ENCODE data around the gene TMEM214. TPM values are rescaled to one million over a fixed set of nuclear protein-coding genes. Genes with fewer than 3 reads are reported as not detected.
A peak's percentile ranks its signal among the peaks of the same experiment; 100 is the strongest.

TMEM214 gene
- total RNA-seq, 1 donor from 2014 or later = 55.2 TPM

GRCh38 chr2:27082773-27083409, 50.1 kb downstream of the TMEM214 start:
- Mint-ChIP-seq H3K36me3 (ENCODE audit: low read depth) (no peaks in the 10 kb centered on the region), H3K4me3 (no peak overlapping the region), H3K27ac (ENCODE audit: unreplicated experiment) (no peak overlapping the region), H3K27me3 (ENCODE audit: low read depth) (peaks cover 13% of the 10 kb centered on the region), H3K4me1 (peaks cover 52% of the 10 kb centered on the region), H3K9me3 (no peaks in the 10 kb centered on the region)
- DNase-seq (ENCODE audit: low read depth, low spot score) = no peak
- TF ChIP-seq CTCF (conservative IDR thresholded peaks at IDR 0.05) = no peak

DNA sequence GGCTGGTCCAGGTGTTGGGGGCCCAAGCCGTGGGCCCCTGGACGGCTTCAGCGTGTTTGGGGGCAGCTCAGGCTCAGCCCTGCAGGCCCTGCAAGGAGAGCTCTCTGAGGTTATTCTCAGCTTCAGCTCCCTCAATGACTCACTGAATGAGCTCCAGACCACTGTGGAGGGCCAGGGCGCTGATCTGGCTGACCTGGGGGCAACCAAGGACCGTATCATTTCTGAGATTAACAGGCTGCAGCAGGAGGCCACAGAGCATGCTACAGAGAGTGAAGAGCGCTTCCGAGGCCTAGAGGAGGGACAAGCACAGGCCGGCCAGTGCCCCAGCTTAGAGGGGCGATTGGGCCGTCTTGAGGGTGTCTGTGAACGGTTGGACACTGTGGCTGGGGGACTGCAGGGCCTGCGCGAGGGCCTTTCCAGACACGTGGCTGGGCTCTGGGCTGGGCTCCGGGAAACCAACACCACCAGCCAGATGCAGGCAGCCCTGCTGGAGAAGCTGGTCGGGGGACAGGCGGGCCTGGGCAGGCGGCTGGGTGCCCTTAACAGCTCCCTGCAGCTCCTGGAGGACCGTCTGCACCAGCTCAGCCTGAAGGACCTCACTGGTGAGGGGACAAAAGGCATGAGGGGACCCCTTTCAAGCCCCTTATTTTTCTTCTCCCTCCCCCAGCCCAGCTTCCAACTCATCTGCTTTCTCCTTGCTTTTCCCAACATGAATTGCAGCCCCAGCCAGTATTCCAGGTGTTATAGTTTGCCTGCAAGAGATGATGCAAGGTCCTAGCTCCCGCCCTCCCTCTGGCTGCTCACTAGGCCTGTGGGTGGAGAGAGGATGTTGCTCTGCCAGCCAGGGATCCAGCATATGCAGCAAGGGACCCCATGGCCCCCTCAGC, 50.9 kb downstream of the TMEM214 start:
- Mint-ChIP-seq H3K27me3 (ENCODE audit: low read depth) (peaks cover 13% of the 10 kb centered on the region), H3K27ac (ENCODE audit: unreplicated experiment) (no peak overlapping the region), H3K4me3 (peak overlapping the region; percentile 27), H3K4me1 (peaks cover 44% of the 10 kb centered on the region), H3K9me3 (no peaks in the 10 kb centered on the region), H3K36me3 (ENCODE audit: low read depth) (no peaks in the 10 kb centered on the region)
- DNase-seq (ENCODE audit: low read depth, low spot score) = no peak
- no peak for TF ChIP-seq CTCF (conservative IDR thresholded peaks at IDR 0.05)

DNA sequence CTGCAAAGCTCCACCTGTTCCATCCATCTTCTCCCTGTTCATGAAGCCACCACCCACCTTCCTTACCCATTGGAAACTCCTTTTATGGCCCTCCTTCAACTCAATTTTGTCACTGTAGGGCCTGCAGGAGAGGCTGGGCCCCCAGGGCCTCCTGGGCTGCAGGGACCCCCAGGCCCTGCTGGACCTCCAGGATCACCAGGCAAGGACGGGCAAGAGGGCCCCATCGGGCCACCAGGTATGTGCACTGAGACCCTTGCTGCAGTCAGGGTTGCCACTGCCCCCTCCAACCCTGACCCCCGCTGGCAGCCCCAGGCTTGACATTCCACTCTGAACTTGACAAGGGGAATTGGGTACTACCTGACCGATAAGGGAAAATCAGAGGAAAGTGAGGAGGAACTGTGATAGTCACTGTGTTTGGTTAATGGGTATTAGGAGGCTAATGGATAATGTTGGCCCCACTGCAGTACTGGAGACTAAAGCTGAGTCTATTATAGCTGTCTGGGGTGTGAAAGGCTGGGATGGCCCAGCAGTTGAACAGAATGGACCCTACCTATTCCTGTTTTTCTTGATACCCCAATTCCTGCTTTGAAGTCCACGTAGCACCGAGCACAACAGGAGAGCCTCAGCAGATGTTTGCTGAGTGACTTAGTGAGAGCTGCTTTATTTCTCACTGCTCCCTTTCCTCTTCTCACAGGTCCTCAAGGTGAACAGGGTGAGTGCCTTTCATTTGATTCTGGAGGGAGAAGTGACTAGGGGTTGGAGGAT, 51.7 kb downstream of the TMEM214 start:
- H3K4me1 Mint-ChIP-seq = peaks cover 40% of the 10 kb centered on the region
- DNase-seq (ENCODE audit: low read depth, low spot score) = no peak
- no peak overlapping the region for H3K27ac Mint-ChIP-seq (ENCODE audit: unreplicated experiment)
- H3K4me3 Mint-ChIP-seq = peak overlapping the region; percentile 61
- H3K27me3 Mint-ChIP-seq (ENCODE audit: low read depth) = peaks cover 13% of the 10 kb centered on the region
- no peaks in the 10 kb centered on the region for H3K9me3 Mint-ChIP-seq
- TF ChIP-seq CTCF (conservative IDR thresholded peaks at IDR 0.05) = no peak
- H3K36me3 Mint-ChIP-seq (ENCODE audit: low read depth) = no peaks in the 10 kb centered on the region

- DNase-seq (ENCODE audit: low read depth, low spot score) = no peak
- peak overlapping the region; percentile 61 for H3K4me3 Mint-ChIP-seq
- TF ChIP-seq CTCF (conservative IDR thresholded peaks at IDR 0.05) = no peak
- H3K9me3 Mint-ChIP-seq = no peaks in the 10 kb centered on the region
- H3K4me1 Mint-ChIP-seq = peaks cover 33% of the 10 kb centered on the region
- no peak overlapping the region for H3K27ac Mint-ChIP-seq (ENCODE audit: unreplicated experiment)
- H3K36me3 Mint-ChIP-seq (ENCODE audit: low read depth) = no peaks in the 10 kb centered on the region
- peaks cover 13% of the 10 kb centered on the region for H3K27me3 Mint-ChIP-seq (ENCODE audit: low read depth)
Observed at GRCh38 chr2:27085062-27085672, 52.4 kb downstream of the TMEM214 start.

- H3K36me3 Mint-ChIP-seq (ENCODE audit: low read depth) = no peaks in the 10 kb centered on the region
- peak overlapping the region; percentile 61 for H3K4me3 Mint-ChIP-seq
- H3K4me1 Mint-ChIP-seq = peaks cover 30% of the 10 kb centered on the region
- DNase-seq (ENCODE audit: low read depth, low spot score) = peak; percentile 43
- no peak overlapping the region for H3K27ac Mint-ChIP-seq (ENCODE audit: unreplicated experiment)
- peaks cover 13% of the 10 kb centered on the region for H3K27me3 Mint-ChIP-seq (ENCODE audit: low read depth)
- no peak for TF ChIP-seq CTCF (conservative IDR thresholded peaks at IDR 0.05)
- no peaks in the 10 kb centered on the region for H3K9me3 Mint-ChIP-seq
Observed at GRCh38 chr2:27085673-27086089, 52.9 kb downstream of the TMEM214 start.

All from neural crest cell (in vitro differentiated cells).